Astrocyte (in vitro differentiated cells and primary cell): ENCODE results near the gene ANXA10.

Source experiments
- EZH2 ChIP-seq: IDR thresholded peaks from 2 replicates; pipeline ENCODE4 v1.6.1; 2012; ENCODE audit warnings: mild to moderate bottlenecking, low read length, inconsistent platforms; ENCODE audit not compliant: insufficient read depth
- TF ChIP-seq, protein P1 (sequence below): IDR thresholded peaks from 2 replicates; pipeline ENCODE4 v1.5.1; 2011; ENCODE audit warnings: low read depth, mild to moderate bottlenecking, inconsistent platforms, low read length, moderate library complexity; ENCODE audit not compliant: insufficient read depth

DNA sequence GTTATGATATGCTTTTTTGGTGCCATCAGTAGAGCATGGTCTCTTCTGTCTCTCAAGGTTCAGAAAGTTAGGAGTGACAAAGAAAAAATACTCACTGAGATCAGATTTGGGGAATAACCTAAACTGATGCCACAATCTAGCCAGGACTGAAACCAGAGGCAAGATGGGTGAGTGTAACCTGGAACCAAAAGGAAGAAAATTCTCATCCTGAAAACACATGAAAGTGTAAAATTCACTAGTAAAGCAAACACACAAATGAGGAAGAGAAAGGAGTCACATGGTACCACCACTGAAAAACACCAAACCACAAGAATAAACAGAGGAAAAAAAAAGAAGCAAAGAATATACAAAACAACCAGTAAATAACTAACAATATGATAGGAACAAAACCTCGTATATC is 96.4 kb downstream of the ANXA10 start:
- TF ChIP-seq, protein P1, sequence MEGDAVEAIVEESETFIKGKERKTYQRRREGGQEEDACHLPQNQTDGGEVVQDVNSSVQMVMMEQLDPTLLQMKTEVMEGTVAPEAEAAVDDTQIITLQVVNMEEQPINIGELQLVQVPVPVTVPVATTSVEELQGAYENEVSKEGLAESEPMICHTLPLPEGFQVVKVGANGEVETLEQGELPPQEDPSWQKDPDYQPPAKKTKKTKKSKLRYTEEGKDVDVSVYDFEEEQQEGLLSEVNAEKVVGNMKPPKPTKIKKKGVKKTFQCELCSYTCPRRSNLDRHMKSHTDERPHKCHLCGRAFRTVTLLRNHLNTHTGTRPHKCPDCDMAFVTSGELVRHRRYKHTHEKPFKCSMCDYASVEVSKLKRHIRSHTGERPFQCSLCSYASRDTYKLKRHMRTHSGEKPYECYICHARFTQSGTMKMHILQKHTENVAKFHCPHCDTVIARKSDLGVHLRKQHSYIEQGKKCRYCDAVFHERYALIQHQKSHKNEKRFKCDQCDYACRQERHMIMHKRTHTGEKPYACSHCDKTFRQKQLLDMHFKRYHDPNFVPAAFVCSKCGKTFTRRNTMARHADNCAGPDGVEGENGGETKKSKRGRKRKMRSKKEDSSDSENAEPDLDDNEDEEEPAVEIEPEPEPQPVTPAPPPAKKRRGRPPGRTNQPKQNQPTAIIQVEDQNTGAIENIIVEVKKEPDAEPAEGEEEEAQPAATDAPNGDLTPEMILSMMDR, result no peak
- no peak for TF ChIP-seq EZH2
